Stimulated activated CD8-positive, alpha-beta memory T cell treated with anti-CD3 and anti-CD28 coated beads, Interleukin-12 subunit alpha, Interleukin-12 subunit beta, amount 100 ng/mL, for 24 hours (primary cell): ENCODE data around the gene SHB.

Experiments used
- DNase-seq: peaks from one replicate; pipeline ENCODE4 v3.0.0-alpha.2; 2020; ENCODE audit errors: extremely low read depth

Gene SHB

GRCh38 chr9:37935096-37935495 is 133.9 kb downstream of the SHB start:
- DNase-seq: no peak

GRCh38 chr9:37931592-37931991 is 137.4 kb downstream of the SHB start:
- no peak for DNase-seq

GRCh38 chr9:37929441-37929895 is 139.6 kb downstream of the SHB start:
- no peak for DNase-seq

- no peak for DNase-seq
These were observed 140.2 kb downstream of the SHB start for GRCh38 chr9:37928552-37929430.

GRCh38 chr9:37927601-37928551 is 141.2 kb downstream of the SHB start:
- DNase-seq: no peak

GRCh38 chr9:37927132-37927531 is 141.9 kb downstream of the SHB start:
- DNase-seq: no peak

- DNase-seq: no peak
These were observed 142.3 kb downstream of the SHB start for GRCh38 chr9:37926737-37927118.

- no peak for DNase-seq
These were observed 143.0 kb downstream of the SHB start for GRCh38 chr9:37925786-37926736.

GRCh38 chr9:37925006-37925405 is 144.0 kb downstream of the SHB start:
- DNase-seq: no peak

- DNase-seq: no peak
These were observed 144.5 kb downstream of the SHB start for GRCh38 chr9:37924538-37924937.

- no peak for DNase-seq
These were observed 145.1 kb downstream of the SHB start for GRCh38 chr9:37923796-37924427.

GRCh38 chr9:37923118-37923795 is 145.8 kb downstream of the SHB start:
- DNase-seq: no peak

GRCh38 chr9:37922363-37923117 is 146.5 kb downstream of the SHB start:
- DNase-seq: no peak

GRCh38 chr9:37921546-37922300 is 147.3 kb downstream of the SHB start:
- no peak for DNase-seq

GRCh38 chr9:37921168-37921510 is 147.9 kb downstream of the SHB start:
- DNase-seq: no peak

- DNase-seq: no peak
These were observed 148.4 kb downstream of the SHB start for GRCh38 chr9:37920471-37921167.

- no peak for DNase-seq
These were observed 149.1 kb downstream of the SHB start for GRCh38 chr9:37919956-37920335.

- DNase-seq: no peak
These were observed 149.6 kb downstream of the SHB start for GRCh38 chr9:37919246-37919955.
